Myocyte (in vitro differentiated cells): ENCODE measurements around the gene COL25A1. TPM values are rescaled to one million over a fixed set of nuclear protein-coding genes. Genes with fewer than 3 reads are reported as not detected.

Experiments used
- DNase-seq: peaks from one replicate; pipeline ENCODE4 v3.0.0-alpha.2; 2012; ENCODE audit warnings: low read depth
- total RNA-seq: library from RNA; depleted of rRNA; stranded (reverse); fragments of >200 nt; gene quantifications from 2 replicates; pipeline ENCODE4 v1.2.3, GENCODE V29; 2014

COL25A1 gene
- total RNA-seq, 1 donor from 2014 or later: 25.0 TPM

DNA sequence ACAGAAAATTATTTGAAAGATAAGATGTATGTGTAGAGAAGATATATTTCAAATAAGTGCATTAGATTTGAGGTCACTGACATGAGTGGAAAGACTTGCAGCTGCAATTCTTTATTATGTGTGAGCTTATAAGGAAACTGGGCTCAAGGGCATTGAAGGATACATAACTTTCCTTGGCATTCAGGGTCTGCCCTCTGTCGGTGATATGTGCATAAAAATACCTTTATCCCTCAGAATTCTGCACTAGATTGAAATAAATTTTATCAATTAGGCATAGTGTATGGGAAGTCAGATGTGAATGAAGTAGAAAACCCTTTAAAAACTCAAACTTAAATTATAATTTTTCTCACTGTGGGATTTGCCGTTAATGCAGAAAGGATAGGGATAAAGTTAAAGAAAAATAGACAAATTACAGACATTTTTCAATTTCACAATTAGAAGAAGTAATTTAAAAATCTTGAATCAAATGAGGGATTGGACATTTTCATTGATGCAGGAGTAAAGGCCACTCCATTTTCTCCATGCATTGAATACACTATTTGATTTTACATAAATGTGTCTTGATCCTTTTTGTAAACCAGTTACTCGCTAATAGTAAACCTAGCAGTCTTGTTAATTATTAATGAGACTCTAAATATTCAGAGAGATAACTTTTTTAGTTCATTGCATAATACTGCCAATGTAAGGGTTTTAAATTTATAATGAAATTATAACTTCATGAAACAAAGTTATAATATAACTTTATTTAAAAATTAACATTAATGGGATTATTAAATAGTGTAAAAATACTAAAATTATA is 518.6 kb downstream of the COL25A1 start:
- DNase-seq: peak; percentile 41

DNA sequence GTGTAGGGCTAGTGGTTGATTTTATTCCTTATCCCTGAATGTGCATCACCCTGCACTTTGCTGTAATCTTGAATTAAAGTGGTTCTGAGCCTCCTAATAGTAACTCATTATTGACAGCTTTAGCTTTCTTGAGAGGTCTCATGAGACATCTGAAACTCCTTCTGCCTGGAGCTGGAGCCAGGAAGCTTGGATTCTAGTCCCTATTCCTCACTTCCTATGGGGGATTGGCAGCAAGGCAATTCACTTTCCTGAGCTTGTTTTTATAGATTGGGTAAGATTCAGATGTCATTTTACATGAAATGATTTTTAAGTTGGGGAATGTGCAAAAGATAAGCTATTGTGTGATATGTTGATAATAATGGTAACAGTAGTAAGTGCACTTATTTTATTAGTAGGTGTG is 522.5 kb downstream of the COL25A1 start:
- no peak for DNase-seq

- no peak for DNase-seq
Observed at GRCh38 chr4:108777388-108777787, 525.1 kb downstream of the COL25A1 start.

- no peak for DNase-seq
Observed at GRCh38 chr4:108775921-108776320, 526.5 kb downstream of the COL25A1 start.

- DNase-seq: peak; percentile 38
Observed at GRCh38 chr4:108774809-108775530, 527.5 kb downstream of the COL25A1 start.

- no peak for DNase-seq
Observed at GRCh38 chr4:108772402-108772801, 530.1 kb downstream of the COL25A1 start.

DNA sequence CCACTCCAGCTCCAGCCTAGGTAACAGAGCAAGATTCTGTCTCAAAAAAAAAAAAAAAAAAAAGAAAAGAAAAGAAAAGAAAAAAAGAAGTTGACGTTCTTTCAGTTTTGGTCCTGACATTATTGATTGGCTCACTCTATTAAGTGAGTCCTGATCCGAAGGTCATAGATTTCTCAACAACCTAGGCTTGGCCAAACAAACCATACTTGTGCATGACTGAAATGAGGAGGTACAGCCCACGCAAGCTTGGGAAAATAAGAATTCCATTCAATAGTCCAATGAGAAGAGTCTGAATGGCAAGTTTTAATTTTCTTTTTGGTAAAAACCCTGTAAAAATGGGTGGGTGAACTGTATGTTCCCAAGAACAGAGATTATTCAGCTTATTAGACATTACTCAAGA is 536.4 kb downstream of the COL25A1 start:
- DNase-seq: no peak

- DNase-seq: no peak
Observed at GRCh38 chr4:108763986-108764385, 538.5 kb downstream of the COL25A1 start.

DNA sequence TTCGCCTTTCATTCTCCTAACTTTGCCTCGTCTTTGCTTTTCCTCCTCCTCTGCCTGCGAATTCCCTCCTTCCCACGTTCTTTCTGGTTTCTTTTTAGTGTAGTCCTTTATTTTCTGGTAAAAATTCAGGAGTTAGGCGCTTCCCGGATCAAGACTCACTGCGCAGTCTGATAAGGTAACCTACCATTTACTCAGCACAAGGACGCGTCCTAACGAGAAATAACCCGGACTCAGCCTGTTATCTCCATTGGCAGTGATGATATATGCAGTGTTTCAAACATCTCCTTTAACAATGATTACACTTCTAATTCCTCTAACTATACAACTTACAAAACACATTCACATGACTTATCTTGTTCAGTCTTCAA is 539.2 kb downstream of the COL25A1 start:
- no peak for DNase-seq

DNA sequence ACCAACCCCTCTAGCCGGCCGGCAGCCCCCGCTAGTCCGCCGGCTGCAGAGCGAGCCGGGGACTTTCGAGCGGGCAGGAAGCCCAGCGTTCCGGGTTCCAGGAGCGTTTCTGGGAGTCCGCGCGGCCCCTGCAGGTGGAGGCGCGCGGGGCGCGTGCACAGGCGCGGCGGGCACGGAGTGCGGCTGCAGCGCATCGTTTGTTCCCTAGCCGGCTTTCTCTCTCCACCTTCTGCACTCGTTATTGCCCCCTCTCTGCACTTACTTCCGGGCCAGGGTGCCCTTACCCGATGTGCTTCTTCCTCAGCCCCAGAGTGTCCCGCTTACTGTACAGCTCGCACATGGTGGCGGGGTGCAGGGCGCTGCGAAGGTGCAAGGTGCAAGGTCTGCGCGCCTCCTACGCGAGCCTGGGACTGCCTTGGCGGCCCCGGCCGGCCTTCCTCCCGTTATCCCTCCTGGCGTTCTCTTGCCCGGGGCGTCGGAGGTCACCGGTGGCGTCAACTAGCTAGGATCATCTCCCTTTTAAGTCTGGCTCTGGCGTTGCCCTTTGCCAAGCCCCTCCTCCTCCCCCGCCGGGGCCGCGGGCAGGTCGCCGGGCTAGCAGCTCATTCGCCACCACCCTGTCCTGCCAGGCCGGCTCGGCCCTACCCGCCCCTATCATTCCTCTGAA is 539.8 kb downstream of the COL25A1 start, which contains the start of gene ETNPPL:
Gene ETNPPL (minus strand): TSS at position 495 of the 667 bp plus-strand sequence. CDS start 155 bp downstream, at position 340.
- DNase-seq: peak; percentile 13

Other genes with a start within 250 kb of the COL25A1 start
- 22.7 and 27.9 TPM in 2 replicates for gene SEC24B, start 131.2 kb upstream of the COL25A1 start, total RNA-seq